ENCODE measurements around the gene RCSD1. TPM values are rescaled to one million over a fixed set of nuclear protein-coding genes. Genes with fewer than 3 reads are reported as not detected.
"Not testable (repeated sequence)": the region's sequence is repeated elsewhere in the genome, so short reads cannot be mapped to it uniquely, and the experiment has no call there.

RCSD1 gene
- total RNA-seq, 1 donor from 2014 or later, result 0.76 TPM

GRCh38 chr1:167739752-167740151 lies 109.7 kb downstream of the RCSD1 start:
- peaks cover 6% of the 10 kb centered on the region for H3K9me3 Mint-ChIP-seq
- H3K36me3 Mint-ChIP-seq, result peaks cover 30% of the 10 kb centered on the region
- no peak overlapping the region for H3K27ac Mint-ChIP-seq

GRCh38 chr1:167741103-167741502 lies 111.1 kb downstream of the RCSD1 start:
- not testable (repeated sequence) for H3K9me3 Mint-ChIP-seq; H3K27ac Mint-ChIP-seq; H3K4me1 Mint-ChIP-seq; H3K4me3 Mint-ChIP-seq; DNase-seq (ENCODE audit: low spot score in 2 of 2, unreplicated experiment in 2 of 2); H3K27me3 Mint-ChIP-seq (ENCODE audit: low read depth)
- H3K36me3 Mint-ChIP-seq, result peaks cover 25% of the 10 kb centered on the region

More at GRCh38 chr1:167739752-167740151, 109.7 kb downstream of the RCSD1 start:
- H3K27me3 Mint-ChIP-seq (ENCODE audit: low read depth), result no peaks in the 10 kb centered on the region
- H3K4me3 Mint-ChIP-seq, result no peak overlapping the region
- H3K4me1 Mint-ChIP-seq, result peaks cover 5% of the 10 kb centered on the region
- TF ChIP-seq CTCF (IDR thresholded peaks at IDR 0.05; ENCODE audit: unreplicated experiment), result no peak
- DNase-seq (ENCODE audit: low spot score in 2 of 2, unreplicated experiment in 2 of 2), result no peak

GRCh38 chr1:167742392-167743057 lies 112.5 kb downstream of the RCSD1 start:
- not testable (repeated sequence) for H3K9me3 Mint-ChIP-seq; H3K27me3 Mint-ChIP-seq (ENCODE audit: low read depth); H3K4me3 Mint-ChIP-seq; DNase-seq (ENCODE audit: low spot score in 2 of 2, unreplicated experiment in 2 of 2); H3K27ac Mint-ChIP-seq
- peaks cover 13% of the 10 kb centered on the region for H3K4me1 Mint-ChIP-seq
- peaks cover 25% of the 10 kb centered on the region for H3K36me3 Mint-ChIP-seq

GRCh38 chr1:167744901-167745300 lies 114.9 kb downstream of the RCSD1 start:
- H3K27me3 Mint-ChIP-seq (ENCODE audit: low read depth), result no peaks in the 10 kb centered on the region

GRCh38 chr1:167746013-167746672 lies 116.1 kb downstream of the RCSD1 start:
- DNase-seq (ENCODE audit: low spot score in 2 of 2, unreplicated experiment in 2 of 2), result no peak
- Mint-ChIP-seq H3K36me3 (peaks cover 11% of the 10 kb centered on the region), H3K27ac (peak overlapping the region; percentile 28), H3K9me3 (no peaks in the 10 kb centered on the region), H3K4me3 (no peak overlapping the region), H3K27me3 (ENCODE audit: low read depth) (no peaks in the 10 kb centered on the region), H3K4me1 (peaks cover 26% of the 10 kb centered on the region)
- TF ChIP-seq CTCF (IDR thresholded peaks at IDR 0.05; ENCODE audit: unreplicated experiment), result no peak

More at GRCh38 chr1:167744901-167745300, 114.9 kb downstream of the RCSD1 start:
- DNase-seq (ENCODE audit: low spot score in 2 of 2, unreplicated experiment in 2 of 2), result no peak
- no peak for TF ChIP-seq CTCF (IDR thresholded peaks at IDR 0.05; ENCODE audit: unreplicated experiment)
- no peaks in the 10 kb centered on the region for H3K9me3 Mint-ChIP-seq
- H3K36me3 Mint-ChIP-seq, result peaks cover 17% of the 10 kb centered on the region
- peaks cover 25% of the 10 kb centered on the region for H3K4me1 Mint-ChIP-seq
- no peak overlapping the region for H3K4me3 Mint-ChIP-seq
- no peak overlapping the region for H3K27ac Mint-ChIP-seq

- no peaks in the 10 kb centered on the region for H3K27me3 Mint-ChIP-seq (ENCODE audit: low read depth)
- no peaks in the 10 kb centered on the region for H3K9me3 Mint-ChIP-seq
- TF ChIP-seq CTCF (IDR thresholded peaks at IDR 0.05; ENCODE audit: unreplicated experiment), result no peak
- no peak overlapping the region for H3K4me3 Mint-ChIP-seq
- peaks cover 30% of the 10 kb centered on the region for H3K4me1 Mint-ChIP-seq
- H3K27ac Mint-ChIP-seq, result no peak overlapping the region
- peaks cover 11% of the 10 kb centered on the region for H3K36me3 Mint-ChIP-seq
- no peak for DNase-seq (ENCODE audit: low spot score in 2 of 2, unreplicated experiment in 2 of 2)
These were observed 117.1 kb downstream of the RCSD1 start for GRCh38 chr1:167746988-167747655.
